Islet precursor cell (in vitro differentiated cells): ENCODE data around the gene STAT5A.
"Not testable (repeated sequence)": the region's sequence is repeated elsewhere in the genome, so short reads cannot be mapped to it uniquely, and the experiment has no call there.

Experiments used
- DNase-seq: peaks from one replicate; pipeline ENCODE4 v3.0.0-alpha.2; 2018

The STAT5A gene

GRCh38 chr17:42287977-42288802, at the start of gene STAT5A:
Gene STAT5A (plus strand): TSS chr17:42288498. CDS start chr17:42289412, 914 bp downstream.
- DNase-seq: peak; percentile 93

GRCh38 chr17:42239576-42239975, 48.7 kb upstream of the STAT5A start:
- not testable (repeated sequence) for DNase-seq

GRCh38 chr17:42240201-42240600, 48.1 kb upstream of the STAT5A start:
- no peak for DNase-seq

- peak; percentile 11 for DNase-seq
These were observed 47.4 kb upstream of the STAT5A start for GRCh38 chr17:42240863-42241262.

GRCh38 chr17:42241871-42242270, 46.4 kb upstream of the STAT5A start:
- DNase-seq: no peak

GRCh38 chr17:42243493-42243982, 44.8 kb upstream of the STAT5A start:
- peak; percentile 30 for DNase-seq

- not testable (repeated sequence) for DNase-seq
These were observed 44.2 kb upstream of the STAT5A start for GRCh38 chr17:42244116-42244515.

GRCh38 chr17:42245183-42245582, 43.1 kb upstream of the STAT5A start:
- DNase-seq: peak; percentile 36

- no peak for DNase-seq
These were observed 41.8 kb upstream of the STAT5A start for GRCh38 chr17:42246515-42246914.

GRCh38 chr17:42247734-42248133, 40.6 kb upstream of the STAT5A start:
- peak; percentile 79 for DNase-seq

GRCh38 chr17:42248351-42249179, 39.7 kb upstream of the STAT5A start:
- peak; percentile 64 for DNase-seq

GRCh38 chr17:42249681-42250446, 38.4 kb upstream of the STAT5A start:
- no peak for DNase-seq

GRCh38 chr17:42251115-42251514, 37.2 kb upstream of the STAT5A start:
- DNase-seq: no peak

GRCh38 chr17:42252597-42253550, 35.4 kb upstream of the STAT5A start:
- DNase-seq: no peak

GRCh38 chr17:42253578-42253977, 34.7 kb upstream of the STAT5A start:
- DNase-seq: no peak

- peak; percentile 17 for DNase-seq
These were observed 32.9 kb upstream of the STAT5A start for GRCh38 chr17:42255445-42255844.

- peak; percentile 12 for DNase-seq
These were observed 28.0 kb upstream of the STAT5A start for GRCh38 chr17:42260318-42260717.

- not testable (repeated sequence) for DNase-seq
These were observed 23.9 kb upstream of the STAT5A start for GRCh38 chr17:42264366-42264765.

- no peak for DNase-seq
These were observed 21.8 kb upstream of the STAT5A start for GRCh38 chr17:42266462-42266861.

GRCh38 chr17:42266918-42267766, 21.2 kb upstream of the STAT5A start:
- no peak for DNase-seq

- DNase-seq: no peak
These were observed 20.1 kb upstream of the STAT5A start for GRCh38 chr17:42268236-42268635.
